Limb (tissue), 2 donors: ENCODE results near the gene GGPS1.
A peak's percentile ranks its signal among the peaks of the same experiment; 100 is the strongest.
"Not testable (repeated sequence)": the region's sequence is repeated elsewhere in the genome, so short reads cannot be mapped to it uniquely, and the experiment has no call there.

ENCODE experiments used
- DNase-seq, 2 donors: peaks; one replicate each; pipeline ENCODE4 v3.0.0-alpha.2; 2016; ENCODE audit errors: extremely low spot score in 2 of 2

GGPS1 gene

GRCh38 chr1:235339746-235340145, 11.4 kb downstream of the GGPS1 start:
- DNase-seq, result no peak

GRCh38 chr1:235341334-235341733, 13.0 kb downstream of the GGPS1 start:
- no peak for DNase-seq

GRCh38 chr1:235342039-235342438, 13.7 kb downstream of the GGPS1 start:
- no peak for DNase-seq

- DNase-seq, result no peak
These were observed 14.1 kb downstream of the GGPS1 start for GRCh38 chr1:235342471-235342870.

- DNase-seq, result no peak
These were observed 15.4 kb downstream of the GGPS1 start for GRCh38 chr1:235343726-235344125.

- DNase-seq, result no peak
These were observed 23.1 kb downstream of the GGPS1 start for GRCh38 chr1:235351441-235351840.

- DNase-seq, result no peak
These were observed 23.5 kb downstream of the GGPS1 start for GRCh38 chr1:235351898-235352297.

GRCh38 chr1:235357485-235358373, 29.4 kb downstream of the GGPS1 start:
- DNase-seq, result no peak

GRCh38 chr1:235358899-235359298, 30.5 kb downstream of the GGPS1 start:
- no peak for DNase-seq

GRCh38 chr1:235364189-235364588, 35.8 kb downstream of the GGPS1 start:
- not testable (repeated sequence) for DNase-seq

GRCh38 chr1:235366286-235366685, 37.9 kb downstream of the GGPS1 start:
- no peak for DNase-seq

- DNase-seq, result peak; percentile 92 to 94
These were observed 38.9 kb downstream of the GGPS1 start, which contains the start of gene TBCE for GRCh38 chr1:235367000-235367908. Gene TBCE (plus strand): TSS chr1:235367427. CDS start chr1:235380050, 12,623 bp downstream.

GRCh38 chr1:235368428-235368827, 40.1 kb downstream of the GGPS1 start:
- no peak for DNase-seq

- DNase-seq, result no peak
These were observed 41.4 kb downstream of the GGPS1 start for GRCh38 chr1:235369802-235370201.

- DNase-seq, result no peak
These were observed 47.7 kb downstream of the GGPS1 start for GRCh38 chr1:235375919-235376605.

GRCh38 chr1:235378134-235378735, 49.9 kb downstream of the GGPS1 start:
- not testable (repeated sequence) for DNase-seq

GRCh38 chr1:235381955-235382739, 53.8 kb downstream of the GGPS1 start:
- DNase-seq, result not testable (repeated sequence)

- not testable (repeated sequence) for DNase-seq
These were observed 57.3 kb downstream of the GGPS1 start for GRCh38 chr1:235385633-235386032.

- no peak for DNase-seq
These were observed 63.5 kb downstream of the GGPS1 start for GRCh38 chr1:235391874-235392273.
